HG02981 (cell line): ENCODE measurements around the gene KPNB1.
"Not testable (repeated sequence)": the region's sequence is repeated elsewhere in the genome, so short reads cannot be mapped to it uniquely, and the experiment has no call there.

Source experiments
- ATAC-seq: cut with Tn5 transposase; IDR thresholded peaks from one replicate; pipeline ENCODE4 v1.9.1; 2021; ENCODE audit warnings: mild to moderate bottlenecking, moderate library complexity; ENCODE audit not compliant: unreplicated experiment

Gene KPNB1

GRCh38 chr17:47676510-47677165, 26.9 kb downstream of the KPNB1 start:
- ATAC-seq, result no peak

GRCh38 chr17:47678196-47678595, 28.5 kb downstream of the KPNB1 start:
- ATAC-seq, result no peak

- no peak for ATAC-seq
Measured at GRCh38 chr17:47682138-47682537, 32.4 kb downstream of the KPNB1 start.

GRCh38 chr17:47682727-47683126, 33.0 kb downstream of the KPNB1 start:
- not testable (repeated sequence) for ATAC-seq

GRCh38 chr17:47684025-47684424, 34.3 kb downstream of the KPNB1 start:
- no peak for ATAC-seq

GRCh38 chr17:47684535-47685193, 34.9 kb downstream of the KPNB1 start:
- ATAC-seq, result no peak

- no peak for ATAC-seq
Measured at GRCh38 chr17:47685556-47686275, 36.0 kb downstream of the KPNB1 start.

- no peak for ATAC-seq
Measured at GRCh38 chr17:47686276-47686635, 36.5 kb downstream of the KPNB1 start.

GRCh38 chr17:47686664-47687327, 37.1 kb downstream of the KPNB1 start:
- no peak for ATAC-seq

GRCh38 chr17:47687328-47687690, 37.6 kb downstream of the KPNB1 start:
- no peak for ATAC-seq

- no peak for ATAC-seq
Measured at GRCh38 chr17:47687748-47688147, 38.0 kb downstream of the KPNB1 start.

GRCh38 chr17:47690121-47690520, 40.4 kb downstream of the KPNB1 start:
- no peak for ATAC-seq

GRCh38 chr17:47692137-47692894, 42.6 kb downstream of the KPNB1 start:
- no peak for ATAC-seq

- ATAC-seq, result no peak
Measured at GRCh38 chr17:47692895-47693730, 43.4 kb downstream of the KPNB1 start.

GRCh38 chr17:47693731-47694580, 44.2 kb downstream of the KPNB1 start, which contains the start of gene TBKBP1:
TBKBP1 (plus strand) TSS chr17:47694161; CDS start chr17:47696113, 1,952 bp downstream.
- ATAC-seq, result no peak

- no peak for ATAC-seq
Measured at GRCh38 chr17:47694581-47695428, 45.1 kb downstream of the KPNB1 start.

GRCh38 chr17:47695429-47696376, 46.0 kb downstream of the KPNB1 start:
- no peak for ATAC-seq
